ENCODE data around the gene FAAP20.
A peak's percentile ranks its signal among the peaks of the same experiment; 100 is the strongest.

Gene FAAP20, protein sequence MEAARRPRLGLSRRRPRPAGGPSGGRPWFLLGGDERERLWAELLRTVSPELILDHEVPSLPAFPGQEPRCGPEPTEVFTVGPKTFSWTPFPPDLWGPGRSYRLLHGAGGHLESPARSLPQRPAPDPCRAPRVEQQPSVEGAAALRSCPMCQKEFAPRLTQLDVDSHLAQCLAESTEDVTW

DNA sequence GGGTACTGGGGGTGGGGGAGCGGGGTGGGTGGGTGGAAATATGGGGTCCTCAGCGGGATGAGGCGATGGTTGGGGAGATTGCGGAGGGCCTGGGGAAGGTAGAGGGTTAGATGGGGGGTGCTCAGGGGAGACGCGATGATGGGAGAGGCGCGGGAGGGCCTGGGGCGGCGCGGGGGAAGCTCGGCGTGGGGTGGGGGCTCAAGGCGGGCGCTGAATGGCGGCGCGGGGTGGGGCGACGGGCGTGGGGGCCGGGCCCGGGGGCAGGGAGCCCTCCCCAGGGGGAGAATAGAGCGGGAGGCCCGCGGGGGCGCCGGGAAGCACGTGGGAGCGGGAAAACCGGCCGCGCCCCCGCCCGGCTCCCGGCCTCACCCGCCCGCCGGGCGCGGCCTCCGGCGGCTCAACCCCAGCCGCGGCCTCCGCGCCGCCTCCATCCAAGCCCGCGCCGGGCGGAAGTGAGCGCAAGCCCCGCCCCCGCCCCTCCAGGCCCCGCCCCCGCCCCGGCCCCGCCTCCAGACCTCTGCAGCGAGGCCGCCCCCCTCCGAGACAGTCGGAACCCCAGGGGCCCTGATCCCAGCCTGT, at the start of gene FAAP20:
FAAP20 (minus strand) TSS at position 454 of the 579 bp plus-strand sequence; CDS start at position 431, 23 bp downstream.
- DNase-seq, result no peak

GRCh38 chr1:2242814-2243725, 48.5 kb upstream of the FAAP20 start:
- no peak for DNase-seq

- no peak for DNase-seq
These were observed 47.2 kb upstream of the FAAP20 start for GRCh38 chr1:2241820-2242219.

DNA sequence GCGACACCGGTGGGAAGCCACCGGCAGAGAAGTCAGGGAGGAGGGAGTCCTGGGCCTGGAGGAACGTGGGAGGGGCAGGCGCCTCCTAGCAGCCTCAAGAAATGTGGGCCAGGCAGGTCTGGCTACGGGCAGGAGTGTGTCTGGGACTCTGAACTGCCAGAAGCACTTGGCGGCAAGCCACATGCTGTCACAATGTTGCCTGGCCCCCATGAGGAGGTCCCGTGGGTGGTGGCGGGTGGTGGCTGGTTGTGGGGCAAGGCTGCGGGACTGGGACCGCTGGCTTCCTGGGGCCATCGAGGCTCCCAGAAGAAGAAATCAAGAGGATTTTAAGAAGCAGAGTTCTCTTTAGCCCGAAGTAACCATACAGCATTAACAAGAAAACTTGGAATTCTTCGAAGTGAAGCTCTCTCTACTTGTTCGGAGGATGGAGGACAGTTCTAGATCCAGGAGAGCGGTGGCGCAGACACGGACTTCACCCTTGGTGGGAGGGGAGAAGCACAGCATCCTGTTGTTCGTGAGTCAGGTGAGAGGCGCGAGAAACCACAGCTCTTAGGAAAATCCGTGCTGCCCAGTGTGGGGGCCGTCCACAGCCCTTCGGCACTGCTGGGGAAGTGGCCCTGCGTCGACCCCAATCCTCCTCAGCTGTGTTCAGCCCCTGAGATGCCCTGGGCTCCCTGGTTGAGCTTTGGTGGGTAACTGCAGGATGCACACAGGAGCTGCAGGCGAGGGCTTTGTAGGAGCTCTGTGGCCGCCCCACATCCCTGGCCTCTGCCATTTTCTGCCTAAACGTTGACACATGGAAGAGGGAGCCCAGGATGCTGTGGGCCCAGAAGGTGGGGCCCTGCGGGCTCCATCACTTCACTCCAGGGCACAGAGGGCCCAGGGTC, 45.9 kb upstream of the FAAP20 start:
- no peak for DNase-seq

DNA sequence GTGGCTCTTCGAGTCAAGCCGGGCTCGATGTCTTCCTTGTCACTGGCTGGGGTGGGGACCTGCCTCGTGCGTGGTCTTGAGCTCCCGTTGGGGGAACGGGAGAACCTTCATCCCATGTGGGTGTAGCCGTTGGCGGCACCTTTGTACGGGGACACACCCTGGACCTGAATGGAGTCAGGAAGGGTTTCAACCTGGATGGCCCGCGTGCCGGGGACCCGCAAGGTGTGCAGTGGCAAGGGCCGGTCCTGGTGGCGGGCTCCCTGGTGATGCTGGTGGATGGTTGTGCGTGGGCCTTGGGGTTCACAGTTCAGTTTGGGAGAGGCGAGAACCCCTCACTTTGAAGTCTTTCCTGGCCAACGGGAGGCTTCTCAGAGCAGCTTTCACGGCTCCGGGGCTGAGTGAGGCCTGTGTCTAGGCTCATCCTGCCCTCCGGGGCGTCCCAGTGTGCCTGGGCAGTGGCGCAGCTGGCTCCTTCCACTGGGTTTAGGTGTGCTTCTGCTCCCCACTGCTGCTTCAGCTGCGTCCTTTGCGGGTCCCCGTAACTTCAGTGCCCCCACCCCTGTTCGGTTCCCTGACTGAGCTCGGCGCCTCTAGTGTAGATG, 44.9 kb upstream of the FAAP20 start:
- DNase-seq, result no peak

DNA sequence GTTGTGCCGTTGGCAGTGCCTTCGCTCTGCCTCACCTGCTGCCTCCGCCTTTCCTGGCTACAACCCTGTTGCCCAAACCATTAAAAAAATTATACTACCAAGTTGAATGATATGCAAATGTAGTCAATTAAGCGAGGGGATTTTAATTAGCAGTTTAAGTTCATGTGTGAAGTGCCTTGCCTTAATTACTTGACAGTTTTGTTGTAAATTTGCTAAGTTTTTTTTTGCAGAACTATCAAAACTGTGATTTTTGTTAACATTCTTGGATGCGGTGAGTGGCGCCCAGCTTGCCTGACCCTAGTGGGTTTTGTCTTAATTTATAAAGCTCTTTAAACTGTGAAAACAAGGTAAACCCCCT, 44.4 kb upstream of the FAAP20 start:
- DNase-seq, result no peak

DNA sequence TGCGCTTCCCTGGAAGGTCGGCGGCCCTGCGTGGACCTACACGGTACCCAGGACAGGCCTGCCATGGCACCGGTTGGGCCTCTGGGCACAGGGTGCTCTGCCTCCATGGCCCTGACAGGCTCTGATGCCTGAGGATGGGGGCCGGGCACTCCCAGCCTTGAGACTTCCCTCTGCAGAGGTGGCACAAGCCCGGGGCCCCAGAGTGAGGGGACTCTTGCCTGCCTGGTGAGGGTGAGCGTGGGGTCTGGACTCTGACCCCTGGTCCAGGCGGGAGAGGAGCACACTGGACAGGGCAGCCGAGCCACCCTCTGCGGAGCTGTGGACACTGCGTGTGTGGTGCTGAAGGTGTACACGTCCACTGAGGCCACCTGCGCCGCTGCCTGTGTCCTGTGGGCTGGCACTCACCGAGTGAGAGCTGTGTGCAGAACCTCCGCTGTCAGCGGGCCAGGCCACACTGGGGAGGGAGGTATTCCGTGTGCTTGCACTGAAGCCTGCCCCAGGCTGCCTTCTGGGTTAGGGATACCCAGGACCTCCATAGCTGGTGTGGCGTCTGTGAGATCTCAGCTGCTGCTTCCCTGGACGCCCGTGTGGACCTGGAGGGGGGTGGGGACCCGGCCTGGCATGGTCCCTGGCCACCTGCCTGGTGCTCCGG, 43.9 kb upstream of the FAAP20 start:
- DNase-seq, result no peak

DNA sequence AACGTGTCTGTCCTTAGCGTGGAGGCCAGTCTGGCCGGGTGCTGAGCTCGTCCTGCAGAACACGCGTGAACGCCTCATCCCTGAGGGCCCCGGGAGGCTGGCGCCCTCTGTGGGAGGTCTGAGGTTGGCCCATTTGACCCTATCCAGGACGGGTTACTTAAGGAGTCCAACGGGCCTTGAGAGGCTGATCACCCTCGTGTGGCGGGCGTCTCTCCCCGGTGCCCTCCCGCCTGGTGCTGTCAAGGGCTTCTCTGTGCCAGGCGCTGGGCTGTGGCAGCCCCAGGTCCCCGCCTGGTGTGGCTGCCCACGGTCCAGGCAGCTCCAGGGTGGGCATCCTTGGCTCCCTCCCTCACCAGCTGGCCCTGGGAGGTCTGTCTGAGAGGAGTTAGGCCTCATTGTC, 43.2 kb upstream of the FAAP20 start:
- DNase-seq, result no peak

- no peak for DNase-seq
These were observed 42.4 kb upstream of the FAAP20 start for GRCh38 chr1:2236695-2237677.

- DNase-seq, result no peak
These were observed 40.9 kb upstream of the FAAP20 start for GRCh38 chr1:2235300-2235998.

GRCh38 chr1:2234762-2235113, 40.2 kb upstream of the FAAP20 start:
- DNase-seq, result no peak

GRCh38 chr1:2233997-2234761, 39.6 kb upstream of the FAAP20 start:
- peak; percentile 70 for DNase-seq

- DNase-seq, result no peak
These were observed 38.9 kb upstream of the FAAP20 start for GRCh38 chr1:2233468-2233867.

DNA sequence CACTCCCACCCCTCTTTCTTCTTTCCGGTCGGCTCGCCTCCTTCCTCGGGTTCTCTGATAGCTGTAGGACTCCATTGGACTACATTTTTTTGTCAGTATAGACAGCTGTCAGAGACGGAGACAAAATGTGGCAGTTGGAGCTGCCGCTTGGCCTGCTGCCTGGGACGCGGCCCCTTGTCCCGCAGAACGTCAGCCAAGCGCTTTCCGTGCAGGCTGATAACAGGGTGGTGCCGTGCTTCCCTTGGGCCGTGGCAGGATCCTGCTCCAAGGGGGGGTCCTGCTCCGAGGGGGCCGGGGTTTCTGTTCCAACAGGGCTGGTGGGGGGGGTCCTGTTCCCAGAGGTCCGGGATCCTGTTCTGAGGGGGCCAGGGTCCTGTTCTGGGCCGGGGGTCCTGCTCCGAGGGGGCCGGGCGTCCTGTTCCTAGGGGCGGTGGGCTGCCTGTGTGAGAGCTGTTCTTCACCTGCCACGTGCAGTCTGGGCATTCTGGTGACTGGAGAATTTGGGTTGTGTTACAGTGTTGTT, 38.4 kb upstream of the FAAP20 start:
- no peak for DNase-seq

DNA sequence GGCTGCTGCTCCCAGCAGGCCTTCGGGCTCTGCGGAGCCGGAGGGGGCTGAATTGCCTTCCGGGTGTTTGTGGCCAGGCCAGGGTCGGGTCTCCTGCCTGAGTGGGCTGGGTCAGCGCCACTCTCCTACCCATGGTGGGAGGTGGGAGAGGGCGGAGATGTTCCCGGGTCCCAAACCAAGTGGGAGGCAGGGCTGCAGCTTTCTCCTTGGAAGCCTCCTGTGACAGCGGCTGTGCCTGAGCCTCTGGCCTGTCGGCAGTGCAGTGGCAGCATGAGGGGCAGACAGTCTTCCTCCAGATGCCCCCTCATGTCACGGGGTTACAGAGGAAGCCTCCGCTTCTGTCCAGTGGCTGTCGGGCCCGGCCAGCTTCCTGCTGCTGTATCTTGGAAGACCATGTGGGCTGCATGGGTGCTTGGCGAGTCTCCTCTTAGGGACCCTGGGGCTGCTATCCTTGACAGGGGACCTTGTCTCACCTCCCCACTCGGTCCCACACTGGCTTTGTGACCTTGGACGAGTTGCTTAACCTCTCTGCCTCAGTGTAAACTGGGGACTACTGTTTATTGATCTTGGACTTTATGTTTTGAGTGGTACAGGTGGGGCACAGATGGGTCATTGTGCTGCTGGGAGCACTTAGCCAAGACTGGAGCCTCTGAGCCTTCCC, 37.8 kb upstream of the FAAP20 start:
- DNase-seq, result no peak

GRCh38 chr1:2231532-2232254, 37.1 kb upstream of the FAAP20 start:
- no peak for DNase-seq

- DNase-seq, result no peak
These were observed 36.4 kb upstream of the FAAP20 start for GRCh38 chr1:2230781-2231531.

All from KG1 (cell line).